Mesendoderm (in vitro differentiated cells): ENCODE results near the gene ZNF597.

Experiments used
- DNase-seq: peaks from one replicate; pipeline ENCODE4 v3.0.0; 2013
- H2AK5ac ChIP-seq: 2 replicates; pipeline ENCODE4 v1.6.1; 2013; ENCODE audit warnings: low read length, inconsistent platforms
- H2BK120ac ChIP-seq: 2 replicates; pipeline ENCODE4 v1.6.1; 2013; ENCODE audit warnings: low read depth, mild to moderate bottlenecking, low read length, moderate library complexity, mixed read lengths
- H2BK15ac ChIP-seq: replicated peaks from 2 replicates; pipeline ENCODE4 v1.6.1; 2013; ENCODE audit warnings: low read depth, mild to moderate bottlenecking, moderate library complexity
- H2BK5ac ChIP-seq: 2 replicates; pipeline ENCODE4 v1.6.1; 2013; ENCODE audit warnings: low read length, inconsistent platforms
- H3K18ac ChIP-seq: 2 replicates; pipeline ENCODE4 v1.6.1; 2013; ENCODE audit warnings: mild to moderate bottlenecking, low read length, mixed read lengths
- H3K23ac ChIP-seq: one replicate; pipeline ENCODE4 v1.6.1; 2013; ENCODE audit warnings: low read length
- H3K27ac ChIP-seq: 2 replicates; pipeline ENCODE4 v1.5.1; 2013; ENCODE audit warnings: low read depth, mild to moderate bottlenecking, inconsistent platforms, low read length, moderate library complexity
- H3K27me3 ChIP-seq: 2 replicates; pipeline ENCODE4 v1.6.1; 2013; ENCODE audit warnings: low read length, control low read depth, mild to moderate bottlenecking, inconsistent platforms; ENCODE audit not compliant: insufficient read depth, poor library complexity
- H3K36me3 ChIP-seq: 2 replicates; pipeline ENCODE4 v1.6.1; 2013; ENCODE audit warnings: low read length, inconsistent platforms; ENCODE audit not compliant: control insufficient read depth, insufficient read depth
- H3K4ac ChIP-seq: one replicate; pipeline ENCODE4 v1.6.1; 2013; ENCODE audit warnings: low read depth, mild to moderate bottlenecking, low read length, moderate library complexity
- H3K4me1 ChIP-seq: 2 replicates; pipeline ENCODE4 v1.6.1; 2013; ENCODE audit warnings: low read depth, low read length, inconsistent platforms; ENCODE audit not compliant: control insufficient read depth
- H3K4me2 ChIP-seq: 2 replicates; pipeline ENCODE4 v1.6.1; 2013; ENCODE audit warnings: low read length
- H3K4me3 ChIP-seq: 2 replicates; pipeline ENCODE4 v1.5.1; 2013; ENCODE audit warnings: mild to moderate bottlenecking, low read length
- H3K56ac ChIP-seq: one replicate; pipeline ENCODE4 v1.6.1; 2013; ENCODE audit warnings: low read length
- H3K79me1 ChIP-seq: 2 replicates; pipeline ENCODE4 v1.6.1; 2013; ENCODE audit warnings: low read length, inconsistent platforms
- H3K79me2 ChIP-seq: 2 replicates; pipeline ENCODE4 v1.6.1; 2013; ENCODE audit warnings: mild to moderate bottlenecking, low read length; ENCODE audit not compliant: control insufficient read depth, insufficient read depth
- H3K9ac ChIP-seq: 2 replicates; pipeline ENCODE4 v1.6.1; 2013; ENCODE audit warnings: low read length, inconsistent platforms
- H4K5ac ChIP-seq: one replicate; pipeline ENCODE4 v1.6.1; 2013; ENCODE audit warnings: low read length
- H4K8ac ChIP-seq: one replicate; pipeline ENCODE4 v1.6.1; 2013; ENCODE audit warnings: low read depth, mild to moderate bottlenecking, control low read depth, low read length, moderate library complexity
- WGBS: extraction: QIAGEN DNeasy Blood & Tissue Kit; methylation state at CpG from one replicate; pipeline ENCODE4 v1.1.7; 2013; ENCODE audit warnings: low lambda C conversion rate, missing lambda C conversion rate; ENCODE audit not compliant: insufficient coverage; ENCODE audit errors: extremely low coverage; 5-methylcytosine and 5-hydroxymethylcytosine counted together

Gene ZNF597

DNA sequence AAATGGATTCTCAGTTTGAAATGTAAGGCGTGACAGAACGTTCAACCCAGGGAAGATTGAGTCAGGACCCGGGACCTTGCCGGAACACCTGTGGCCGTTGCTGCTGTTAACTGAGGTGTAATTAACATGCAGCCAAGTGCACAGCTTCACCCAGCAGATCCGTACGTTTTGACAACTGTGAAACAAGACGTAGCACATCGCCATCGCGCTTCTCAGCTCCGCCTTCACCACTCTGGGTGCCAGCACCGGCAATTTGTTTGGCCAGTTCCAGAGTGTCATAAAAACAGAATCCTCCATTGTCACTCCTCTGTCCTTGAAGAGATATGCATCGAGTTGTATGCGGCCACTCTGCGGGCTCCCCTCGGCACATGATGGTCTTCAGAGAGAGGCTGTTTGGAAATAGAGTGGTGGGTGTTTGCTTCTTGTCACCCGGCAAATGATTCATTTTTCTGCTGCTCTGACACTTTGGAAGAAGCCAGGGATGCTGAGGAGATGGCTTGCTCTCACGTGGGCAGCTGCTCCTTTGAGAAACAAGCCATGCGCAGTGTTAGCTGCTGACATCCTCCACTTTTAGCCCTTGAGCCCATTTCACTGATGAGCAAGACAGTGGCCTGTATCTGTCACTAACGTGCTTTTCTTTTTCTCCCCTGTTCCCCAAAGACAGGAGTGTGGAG lies 22.7 kb upstream of the ZNF597 start:
- Histone ChIP-seq H3K79me1 (peaks cover 38% of the 10 kb centered on the region), H3K23ac (no peak overlapping the region), H3K18ac (no peak overlapping the region), H3K36me3 (no peaks in the 10 kb centered on the region), H2BK120ac (no peak overlapping the region), H3K4me3 (no peak overlapping the region), H3K27ac (no peak overlapping the region), H3K4me2 (no peak overlapping the region), H4K5ac (no peak overlapping the region), H2BK5ac (no peak overlapping the region), H3K56ac (no peak overlapping the region), H3K79me2 (peaks cover 87% of the 10 kb centered on the region), H3K9ac (no peak overlapping the region), H2AK5ac (no peak overlapping the region), H3K4me1 (peaks cover 5% of the 10 kb centered on the region), H3K4ac (no peak overlapping the region), H2BK15ac (no peak overlapping the region), H3K27me3 (no peaks in the 10 kb centered on the region), H4K8ac (no peak overlapping the region)
- no peak for DNase-seq
- WGBS, result no CpG with 5 or more reads among the region's 21 CpGs

DNA sequence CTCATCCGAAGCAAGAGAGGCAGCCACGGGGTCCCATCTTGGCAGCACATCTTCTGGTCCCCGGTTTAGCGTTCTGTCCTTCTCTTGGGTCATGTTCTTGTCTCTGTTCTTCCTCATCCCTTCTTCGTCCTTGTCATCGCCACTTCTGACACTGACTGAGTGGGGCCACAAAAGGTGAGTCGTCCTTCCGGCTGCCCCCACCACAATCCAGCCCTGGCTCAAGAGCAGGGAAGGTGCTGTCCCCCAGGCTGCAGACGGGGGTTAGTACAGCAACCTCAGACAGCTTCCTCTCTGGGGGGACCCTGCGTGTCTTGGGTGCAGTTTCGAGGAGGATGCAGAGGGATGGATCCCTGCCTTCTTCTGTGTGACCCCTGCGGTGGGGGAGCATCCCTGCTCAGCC lies 22.0 kb upstream of the ZNF597 start:
- Histone ChIP-seq H3K4me2 (no peak overlapping the region), H2BK15ac (no peak overlapping the region), H2AK5ac (no peak overlapping the region), H4K8ac (no peak overlapping the region), H3K79me2 (peaks cover 87% of the 10 kb centered on the region), H3K27me3 (no peaks in the 10 kb centered on the region), H3K23ac (no peak overlapping the region), H3K9ac (no peak overlapping the region), H3K36me3 (no peaks in the 10 kb centered on the region), H4K5ac (no peak overlapping the region), H3K4me3 (no peak overlapping the region), H3K4me1 (peaks cover 5% of the 10 kb centered on the region), H2BK120ac (no peak overlapping the region), H3K27ac (no peak overlapping the region), H3K79me1 (peaks cover 34% of the 10 kb centered on the region), H3K18ac (no peak overlapping the region), H3K4ac (no peak overlapping the region), H2BK5ac (no peak overlapping the region), H3K56ac (no peak overlapping the region)
- DNase-seq, result no peak
- no CpG with 5 or more reads among the region's 12 CpGs for WGBS

DNA sequence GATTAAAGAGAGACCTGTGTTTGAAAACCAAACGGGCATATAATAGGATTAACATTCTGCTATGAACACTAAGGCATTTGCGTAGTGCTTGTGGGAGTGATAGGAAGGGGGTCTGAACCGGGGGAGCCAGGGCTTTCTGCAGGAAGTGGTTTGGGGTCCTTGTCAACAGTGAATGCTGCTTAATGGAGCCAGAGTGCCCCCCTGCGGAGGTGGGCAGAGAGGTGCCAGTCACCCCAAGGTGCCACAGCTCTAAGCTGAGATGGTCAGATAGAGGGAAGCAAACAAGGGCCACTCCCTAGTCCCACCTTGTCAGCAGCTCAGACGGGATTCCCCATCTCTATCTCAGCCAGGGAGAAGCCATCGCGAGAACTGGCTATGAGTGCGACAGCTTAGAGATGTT lies 17.8 kb upstream of the ZNF597 start:
- H3K79me1 ChIP-seq, result peaks cover 23% of the 10 kb centered on the region
- WGBS, result no CpG with 5 or more reads among the region's 8 CpGs
- no peak overlapping the region for H3K27ac ChIP-seq

DNA sequence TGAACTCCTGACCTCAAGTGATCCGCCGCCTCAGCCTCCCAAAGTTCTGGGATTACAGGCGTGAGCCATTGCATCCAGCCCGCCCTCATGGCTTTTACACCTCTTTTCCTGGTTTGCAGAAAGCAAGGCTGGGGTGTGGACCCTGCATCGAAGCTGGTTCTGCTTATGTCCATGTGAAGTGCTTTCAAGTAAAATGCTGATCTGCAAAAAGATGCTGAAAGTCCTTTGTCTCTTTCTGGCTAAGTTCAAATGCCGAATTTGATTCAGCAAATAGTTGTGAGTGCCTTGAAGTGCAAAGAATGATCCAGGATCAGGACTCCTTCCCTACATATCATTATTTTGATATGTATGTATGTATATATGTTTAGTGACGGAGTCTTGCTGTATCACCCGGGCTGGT lies 17.3 kb upstream of the ZNF597 start:
- Histone ChIP-seq H3K4me3 (no peak overlapping the region), H2BK120ac (no peak overlapping the region), H3K18ac (no peak overlapping the region)

More for the DNA sequence above, 17.8 kb upstream of the ZNF597 start:
- H3K4me1 ChIP-seq, result peaks cover 12% of the 10 kb centered on the region
- no peak overlapping the region for H3K4me2 ChIP-seq
- no peak overlapping the region for H2BK5ac ChIP-seq
- H3K9ac ChIP-seq, result no peak overlapping the region
- no peak overlapping the region for H2AK5ac ChIP-seq
- H3K36me3 ChIP-seq, result no peaks in the 10 kb centered on the region
- H3K4ac ChIP-seq, result no peak overlapping the region
- peaks cover 71% of the 10 kb centered on the region for H3K79me2 ChIP-seq
- H4K8ac ChIP-seq, result no peak overlapping the region
- H2BK120ac ChIP-seq, result no peak overlapping the region
- peak; percentile 82 for DNase-seq
- no peaks in the 10 kb centered on the region for H3K27me3 ChIP-seq
- H4K5ac ChIP-seq, result no peak overlapping the region
- no peak overlapping the region for H3K23ac ChIP-seq
- no peak overlapping the region for H3K56ac ChIP-seq
- H2BK15ac ChIP-seq, result no peak overlapping the region
- no peak overlapping the region for H3K18ac ChIP-seq
- H3K4me3 ChIP-seq, result no peak overlapping the region

DNA sequence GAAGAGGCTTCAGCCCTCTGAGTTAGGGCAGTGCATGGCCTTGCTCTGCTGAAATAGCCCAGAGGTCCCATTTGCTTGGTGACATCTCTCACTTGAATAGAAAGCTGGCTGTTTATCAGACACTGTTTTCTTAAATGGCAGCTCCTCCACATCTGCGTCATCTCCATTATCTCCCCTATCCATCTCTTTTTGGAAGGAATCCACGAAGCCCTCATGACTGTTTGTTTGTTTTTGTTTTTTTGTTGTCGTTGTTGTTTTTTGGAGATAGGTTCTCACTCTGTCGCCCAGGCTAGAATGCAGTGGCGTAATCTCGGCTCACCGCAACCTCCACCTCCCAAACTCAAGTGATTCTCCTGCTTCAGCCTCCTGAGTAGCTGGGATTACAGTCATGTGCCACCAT lies 16.8 kb upstream of the ZNF597 start:
- H3K27me3 ChIP-seq, result no peaks in the 10 kb centered on the region
- peak overlapping the region; percentile 26 for H3K4me2 ChIP-seq
- WGBS, result no CpG with 5 or more reads among the region's 7 CpGs
- no peak overlapping the region for H3K9ac ChIP-seq
- no peak overlapping the region for H2BK5ac ChIP-seq
- no peak overlapping the region for H3K4ac ChIP-seq
- H2BK15ac ChIP-seq, result no peak overlapping the region
- H2BK120ac ChIP-seq, result no peak overlapping the region
- no peak overlapping the region for H3K18ac ChIP-seq
- H3K36me3 ChIP-seq, result no peaks in the 10 kb centered on the region
- no peak overlapping the region for H2AK5ac ChIP-seq
- H3K4me3 ChIP-seq, result no peak overlapping the region
- H3K27ac ChIP-seq, result no peak overlapping the region
- H4K5ac ChIP-seq, result no peak overlapping the region
- H3K4me1 ChIP-seq, result peaks cover 12% of the 10 kb centered on the region
- no peak for DNase-seq
- peaks cover 14% of the 10 kb centered on the region for H3K79me1 ChIP-seq
- H3K56ac ChIP-seq, result no peak overlapping the region
- H4K8ac ChIP-seq, result no peak overlapping the region
- no peak overlapping the region for H3K23ac ChIP-seq
- H3K79me2 ChIP-seq, result peaks cover 60% of the 10 kb centered on the region

More for the DNA sequence above, 17.3 kb upstream of the ZNF597 start:
- H2AK5ac ChIP-seq, result no peak overlapping the region
- H3K4ac ChIP-seq, result no peak overlapping the region
- H3K79me2 ChIP-seq, result peaks cover 65% of the 10 kb centered on the region
- H3K56ac ChIP-seq, result no peak overlapping the region
- no peak overlapping the region for H3K4me2 ChIP-seq
- DNase-seq, result no peak
- H2BK5ac ChIP-seq, result no peak overlapping the region
- no peaks in the 10 kb centered on the region for H3K36me3 ChIP-seq
- no peak overlapping the region for H4K5ac ChIP-seq
- WGBS, result no CpG with 5 or more reads among the region's 8 CpGs
- peaks cover 18% of the 10 kb centered on the region for H3K79me1 ChIP-seq
- no peak overlapping the region for H3K23ac ChIP-seq
- H3K27me3 ChIP-seq, result no peaks in the 10 kb centered on the region
- H3K27ac ChIP-seq, result no peak overlapping the region
- no peak overlapping the region for H2BK15ac ChIP-seq
- no peak overlapping the region for H3K9ac ChIP-seq
- H4K8ac ChIP-seq, result no peak overlapping the region
- H3K4me1 ChIP-seq, result peaks cover 12% of the 10 kb centered on the region
